ENCODE data around the gene NT5C3A. TPM values are rescaled to one million over a fixed set of nuclear protein-coding genes. Genes with fewer than 3 reads are reported as not detected.

The NT5C3A gene
- total and polyA plus RNA-seq, 9 donors = 18.5 to 32.4 (median 24.0) TPM

Other genes with a start within 250 kb of the NT5C3A start
- 35.9 TPM for gene KBTBD2, start 171.0 kb downstream of the NT5C3A start, total RNA-seq
- gene KBTBD2, start 171.0 kb downstream of the NT5C3A start, polyA plus RNA-seq (ENCODE audit: insufficient read depth in 1 of 8, insufficient read length in 8 of 8, low replicate concordance in 1 of 8) = 10 to 100 TPM; 32.2 to 39.8 (median 34.8) TPM
- gene FKBP9, start 105.3 kb downstream of the NT5C3A start, total RNA-seq = 153 TPM
- gene FKBP9, start 105.3 kb downstream of the NT5C3A start, polyA plus RNA-seq (ENCODE audit: insufficient read depth in 1 of 8, insufficient read length in 8 of 8, low replicate concordance in 1 of 8) = 100 to 1,000 TPM; 110 to 239 (median 158) TPM
- gene RP9, start 46.6 kb upstream of the NT5C3A start, total RNA-seq = 24.2 TPM
- gene RP9, start 46.6 kb upstream of the NT5C3A start, polyA plus RNA-seq (ENCODE audit: insufficient read depth in 1 of 8, insufficient read length in 8 of 8, low replicate concordance in 1 of 8) = 10 to 100 TPM; 21.8 to 26.5 (median 25.2) TPM
- 23.5 TPM for gene BBS9, start 66.8 kb upstream of the NT5C3A start, total RNA-seq
- 10 to 100 TPM; 13.0 to 19.3 (median 15.8) TPM for gene BBS9, start 66.8 kb upstream of the NT5C3A start, polyA plus RNA-seq (ENCODE audit: insufficient read depth in 1 of 8, insufficient read length in 8 of 8, low replicate concordance in 1 of 8)